Nephron (organoid): ENCODE results near the gene COPS7A.

Experiments used
- H3K27ac Mint-ChIP-seq, 3 experiments: 2 replicates each; pipeline ENCODE4 v1.8.0; 2020; ENCODE audit warnings: mixed read lengths in 3 of 3, mild to moderate bottlenecking in 2 of 3, moderate library complexity in 1 of 3
- H3K27me3 Mint-ChIP-seq: 2 replicates; pipeline ENCODE4 v1.8.0; 2021; ENCODE audit warnings: low read depth, mild to moderate bottlenecking, moderate library complexity, mixed read lengths
- H3K36me3 Mint-ChIP-seq: 2 replicates; pipeline ENCODE4 v1.8.0; 2020; ENCODE audit warnings: low read depth, mixed read lengths
- H3K4me1 Mint-ChIP-seq: 2 replicates; pipeline ENCODE4 v1.8.0; 2020; ENCODE audit warnings: mixed read lengths
- H3K4me3 Mint-ChIP-seq, 3 experiments: 2 replicates each; pipeline ENCODE4 v1.8.0; 2020; ENCODE audit warnings: mild to moderate bottlenecking in 3 of 3, mixed read lengths in 3 of 3, moderate library complexity in 2 of 3
- H3K9me3 Mint-ChIP-seq: 2 replicates; pipeline ENCODE4 v1.8.0; 2020; ENCODE audit warnings: mixed read lengths
- TF ChIP-seq, protein P1 (sequence below), 3 experiments: fragments of 200-600 bp; sonication (generic); IDR thresholded peaks; one replicate each; pipeline ENCODE4 v1.5.0; 2021; ENCODE audit warnings: antibody characterized with exemption in 3 of 3; ENCODE audit not compliant: unreplicated experiment in 3 of 3

COPS7A gene

GRCh38 chr12:6765634-6766581, 42.1 kb downstream of the COPS7A start, which contains the start of gene PTMS:
TSS of gene PTMS (plus strand) at chr12:6766363. CDS start at chr12:6766706, 343 bp downstream.
- TF ChIP-seq, protein P1, sequence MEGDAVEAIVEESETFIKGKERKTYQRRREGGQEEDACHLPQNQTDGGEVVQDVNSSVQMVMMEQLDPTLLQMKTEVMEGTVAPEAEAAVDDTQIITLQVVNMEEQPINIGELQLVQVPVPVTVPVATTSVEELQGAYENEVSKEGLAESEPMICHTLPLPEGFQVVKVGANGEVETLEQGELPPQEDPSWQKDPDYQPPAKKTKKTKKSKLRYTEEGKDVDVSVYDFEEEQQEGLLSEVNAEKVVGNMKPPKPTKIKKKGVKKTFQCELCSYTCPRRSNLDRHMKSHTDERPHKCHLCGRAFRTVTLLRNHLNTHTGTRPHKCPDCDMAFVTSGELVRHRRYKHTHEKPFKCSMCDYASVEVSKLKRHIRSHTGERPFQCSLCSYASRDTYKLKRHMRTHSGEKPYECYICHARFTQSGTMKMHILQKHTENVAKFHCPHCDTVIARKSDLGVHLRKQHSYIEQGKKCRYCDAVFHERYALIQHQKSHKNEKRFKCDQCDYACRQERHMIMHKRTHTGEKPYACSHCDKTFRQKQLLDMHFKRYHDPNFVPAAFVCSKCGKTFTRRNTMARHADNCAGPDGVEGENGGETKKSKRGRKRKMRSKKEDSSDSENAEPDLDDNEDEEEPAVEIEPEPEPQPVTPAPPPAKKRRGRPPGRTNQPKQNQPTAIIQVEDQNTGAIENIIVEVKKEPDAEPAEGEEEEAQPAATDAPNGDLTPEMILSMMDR (IDR thresholded peaks at IDR 0.05; ENCODE audit: unreplicated experiment in 3 of 3) = no peak
- Mint-ChIP-seq H3K36me3 (peaks cover 21% of the 10 kb centered on the region), H3K9me3 (no peaks in the 10 kb centered on the region), H3K27me3 (no peaks in the 10 kb centered on the region), H3K4me1 (peaks cover 58% of the 10 kb centered on the region), H3K4me3 (peak within 1 kb of the TSS; percentile 93 to 99 (median 96)), H3K27ac (peak within 1 kb of the TSS; percentile 98 to 99 (median 98))

- peaks cover under 1% of the 10 kb centered on the region for H3K27me3 Mint-ChIP-seq
- H3K4me3 Mint-ChIP-seq = peak overlapping the region; percentile 93 to 99 (median 96)
- H3K9me3 Mint-ChIP-seq = no peaks in the 10 kb centered on the region
- H3K27ac Mint-ChIP-seq = peak overlapping the region; percentile 80 to 97 (median 97)
- TF ChIP-seq, protein P1 (IDR thresholded peaks at IDR 0.05; ENCODE audit: unreplicated experiment in 3 of 3) = peak; percentile 54 to 62 (median 61)
- peaks cover 59% of the 10 kb centered on the region for H3K4me1 Mint-ChIP-seq
- H3K36me3 Mint-ChIP-seq = peaks cover 29% of the 10 kb centered on the region
These were observed 43.0 kb downstream of the COPS7A start for GRCh38 chr12:6766651-6767349.

DNA sequence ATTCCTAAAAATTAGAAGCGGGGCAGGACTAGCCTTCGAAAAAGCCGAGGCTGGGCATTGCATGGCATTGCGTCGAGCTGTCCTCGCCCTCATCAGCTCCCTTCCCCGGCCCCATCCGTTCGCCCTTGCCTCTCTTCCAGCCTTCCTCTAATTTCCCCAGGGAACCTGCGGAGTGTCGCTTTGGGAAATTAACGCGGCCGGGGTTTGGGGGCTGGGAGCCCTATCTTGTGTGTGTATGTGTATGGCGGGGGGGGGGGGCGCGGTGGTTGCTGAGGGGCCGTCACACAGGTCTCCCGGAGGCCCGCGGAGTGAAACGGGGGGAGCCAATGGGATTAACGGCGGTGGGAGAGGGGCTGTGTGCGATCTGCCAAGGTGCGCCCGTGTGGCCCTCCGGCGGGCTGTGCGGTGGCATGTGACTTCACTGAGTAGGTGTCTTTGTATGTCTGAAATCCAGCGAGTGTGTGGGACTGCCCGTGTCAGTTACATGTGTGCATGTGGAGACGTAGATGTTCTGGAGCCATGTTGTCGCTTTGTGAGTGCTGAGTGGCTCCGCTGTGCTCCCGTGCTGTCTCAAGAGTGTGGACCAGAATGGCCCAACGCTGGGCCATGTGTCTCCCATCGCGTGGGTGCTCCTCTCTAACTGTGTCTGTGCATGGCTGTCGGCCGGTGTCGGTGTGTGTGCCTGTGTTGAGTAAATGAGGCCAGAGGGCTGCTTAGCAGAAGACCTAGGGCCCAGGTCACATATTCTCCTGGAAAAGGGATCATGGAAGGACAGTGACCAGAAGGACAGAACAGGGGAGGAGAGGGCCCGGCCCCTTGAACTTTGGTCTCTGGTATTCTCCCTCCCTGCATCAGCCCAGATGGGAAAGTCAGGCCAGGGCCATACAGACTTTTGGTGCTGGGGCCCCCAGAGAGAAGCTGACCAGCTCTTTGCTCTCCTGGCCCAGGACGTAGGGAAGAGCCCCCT, 43.8 kb downstream of the COPS7A start:
- Mint-ChIP-seq H3K4me3 (peak overlapping the region; percentile 93 to 99 (median 96)), H3K36me3 (peaks cover 33% of the 10 kb centered on the region), H3K27ac (peak overlapping the region; percentile 80 to 97 (median 97)), H3K27me3 (peaks cover 4% of the 10 kb centered on the region), H3K4me1 (peaks cover 55% of the 10 kb centered on the region), H3K9me3 (no peaks in the 10 kb centered on the region)
- TF ChIP-seq, protein P1 (IDR thresholded peaks at IDR 0.05; ENCODE audit: unreplicated experiment in 3 of 3) = no peak

DNA sequence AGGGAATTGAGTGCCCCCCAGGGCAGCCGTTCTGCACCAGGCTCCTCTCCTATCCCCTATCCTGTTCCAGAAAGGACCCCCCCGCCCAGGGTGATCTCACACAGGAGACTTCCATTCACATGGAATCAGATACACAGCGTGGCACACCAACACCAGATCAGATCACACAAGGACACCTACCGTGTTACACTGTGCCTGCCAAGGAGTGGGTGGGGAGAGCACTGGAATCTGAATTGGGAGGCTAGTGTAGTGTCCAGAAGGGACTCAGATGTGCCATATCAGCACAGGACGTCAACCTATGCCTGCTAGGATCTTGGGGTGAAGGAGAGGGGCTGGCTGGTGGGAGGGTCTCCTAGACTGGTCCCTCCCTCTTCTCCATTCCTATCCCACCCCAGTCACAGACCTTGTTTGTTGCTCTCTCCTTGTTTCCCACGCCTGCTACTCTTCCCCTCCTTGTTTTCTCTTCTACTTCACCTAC, 44.6 kb downstream of the COPS7A start:
- H3K4me1 Mint-ChIP-seq = peaks cover 50% of the 10 kb centered on the region
- TF ChIP-seq, protein P1 (IDR thresholded peaks at IDR 0.05; ENCODE audit: unreplicated experiment in 3 of 3) = no peak
- no peaks in the 10 kb centered on the region for H3K9me3 Mint-ChIP-seq
- peaks cover 33% of the 10 kb centered on the region for H3K36me3 Mint-ChIP-seq
- H3K27ac Mint-ChIP-seq = peak overlapping the region; percentile 56 to 97 (median 80)
- peak overlapping the region; percentile 93 to 99 (median 96) for H3K4me3 Mint-ChIP-seq
- H3K27me3 Mint-ChIP-seq = peaks cover 4% of the 10 kb centered on the region

GRCh38 chr12:6768990-6769389, 45.1 kb downstream of the COPS7A start:
- Mint-ChIP-seq H3K27ac (peak overlapping the region; percentile 56 to 97 (median 80)), H3K4me3 (peak overlapping the region; percentile 93 to 99 (median 96)), H3K36me3 (peaks cover 33% of the 10 kb centered on the region), H3K27me3 (peaks cover 4% of the 10 kb centered on the region), H3K4me1 (peaks cover 45% of the 10 kb centered on the region), H3K9me3 (no peaks in the 10 kb centered on the region)
- TF ChIP-seq, protein P1 (IDR thresholded peaks at IDR 0.05; ENCODE audit: unreplicated experiment in 3 of 3) = no peak
